Hippocampal formation (tissue), 2 donors: ENCODE measurements around the gene POU2F1.
A peak's percentile ranks its signal among the peaks of the same experiment; 100 is the strongest.

ENCODE experiments used
- DNase-seq, 2 donors: peaks; one replicate each; lab custom pipeline; 2025; lab: John Stamatoyannopoulos, UW

POU2F1 gene

GRCh38 chr1:167423684-167424619 lies 203.3 kb downstream of the POU2F1 start:
- no peak for DNase-seq

DNA sequence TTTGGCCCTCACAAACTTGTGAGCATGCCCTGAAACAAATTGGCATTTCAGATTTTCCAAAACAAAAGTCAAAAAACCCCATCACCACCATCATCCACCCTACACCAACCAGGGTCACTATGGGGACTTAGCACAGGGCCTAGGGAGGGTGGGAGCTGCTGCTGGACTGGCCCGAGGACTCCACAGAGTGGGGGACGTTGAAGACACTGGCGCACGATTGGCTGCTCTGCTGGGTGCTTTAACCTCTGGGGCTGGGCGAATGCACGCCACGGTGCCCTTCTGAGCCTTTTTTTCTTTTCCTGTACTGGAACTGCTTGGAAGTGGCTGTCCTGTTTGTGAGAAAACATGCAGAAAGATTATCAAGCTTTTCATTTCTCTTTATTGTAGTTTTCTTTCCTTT lies 204.8 kb downstream of the POU2F1 start:
- no peak for DNase-seq

GRCh38 chr1:167426716-167427115 lies 206.0 kb downstream of the POU2F1 start:
- DNase-seq = no peak

GRCh38 chr1:167427848-167428247 lies 207.2 kb downstream of the POU2F1 start:
- DNase-seq = no peak

- DNase-seq = no peak
These were observed 207.7 kb downstream of the POU2F1 start for GRCh38 chr1:167428395-167428794.

DNA sequence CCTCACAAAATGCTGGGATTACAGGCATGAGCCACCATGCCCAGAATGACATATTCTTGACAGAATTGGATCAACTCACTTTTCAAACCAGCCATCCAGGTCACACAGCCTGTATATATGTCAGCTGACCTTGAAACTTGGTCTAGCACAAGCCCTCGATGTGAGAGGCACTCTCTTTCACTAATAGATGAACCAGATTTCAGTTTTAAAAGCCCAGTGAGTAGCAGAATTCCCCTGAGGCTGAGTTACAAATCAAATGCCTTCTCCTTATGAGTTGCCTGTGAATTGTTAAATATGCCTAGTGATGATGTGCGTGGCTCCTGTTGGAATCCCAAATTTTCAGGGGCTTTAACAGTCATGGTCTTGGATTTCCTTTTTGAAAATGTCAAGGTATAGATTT lies 208.9 kb downstream of the POU2F1 start:
- no peak for DNase-seq

GRCh38 chr1:167430134-167430848 lies 209.6 kb downstream of the POU2F1 start:
- no peak for DNase-seq

- no peak for DNase-seq
These were observed 210.2 kb downstream of the POU2F1 start for GRCh38 chr1:167430849-167431242.

DNA sequence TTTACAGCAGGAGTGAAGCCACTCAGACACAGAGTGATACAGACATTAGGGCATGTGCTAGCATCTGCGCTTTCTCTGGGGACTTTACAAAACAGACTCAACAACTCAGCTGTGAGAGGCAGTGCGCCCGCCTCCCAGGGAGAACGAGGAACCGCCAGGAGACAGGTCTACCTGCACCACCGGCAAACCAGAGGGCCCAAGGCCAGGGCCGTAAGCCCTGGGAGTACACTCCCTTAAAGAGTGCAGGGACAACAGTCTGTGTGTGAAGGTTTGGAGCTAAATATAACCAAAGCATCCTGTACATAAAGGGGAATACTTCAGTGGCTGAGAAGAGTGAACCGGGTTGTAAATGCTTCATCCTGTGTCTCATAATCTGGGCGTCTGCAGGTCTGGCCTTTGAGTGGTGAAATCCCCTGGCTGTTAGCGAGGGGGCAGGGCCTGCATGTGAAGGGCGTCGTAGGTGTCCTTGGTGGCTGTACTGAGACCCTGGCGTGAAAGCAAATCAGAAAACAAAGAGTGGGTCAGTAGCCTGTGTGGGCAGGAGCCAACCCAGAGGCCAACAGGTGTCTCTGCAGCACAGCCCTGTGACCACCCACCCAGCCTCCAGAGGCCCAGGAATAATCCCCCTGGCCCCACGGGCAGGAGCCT lies 210.7 kb downstream of the POU2F1 start:
- no peak for DNase-seq

- DNase-seq = no peak
These were observed 211.4 kb downstream of the POU2F1 start for GRCh38 chr1:167431909-167432650.

GRCh38 chr1:167432780-167433179 lies 212.1 kb downstream of the POU2F1 start:
- no peak for DNase-seq

DNA sequence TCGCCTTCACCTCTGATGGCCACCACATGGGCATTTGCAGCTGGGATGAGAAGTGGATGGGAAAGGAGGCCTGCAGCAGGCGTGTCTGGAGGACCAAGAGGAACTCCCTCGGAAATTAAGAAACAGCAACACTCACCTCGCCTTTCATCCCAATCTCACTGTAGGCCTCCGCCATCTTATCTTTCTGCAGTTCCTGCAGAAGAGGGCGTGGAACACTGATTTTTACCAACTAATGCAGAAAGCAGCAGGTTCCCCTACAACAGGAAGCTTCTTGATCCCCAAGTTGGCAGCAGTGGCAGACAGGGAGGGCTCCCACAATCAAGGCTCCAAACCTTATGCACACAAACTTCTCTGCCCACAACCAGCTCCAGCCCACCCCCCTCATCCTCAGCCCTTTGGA lies 213.2 kb downstream of the POU2F1 start:
- no peak for DNase-seq

DNA sequence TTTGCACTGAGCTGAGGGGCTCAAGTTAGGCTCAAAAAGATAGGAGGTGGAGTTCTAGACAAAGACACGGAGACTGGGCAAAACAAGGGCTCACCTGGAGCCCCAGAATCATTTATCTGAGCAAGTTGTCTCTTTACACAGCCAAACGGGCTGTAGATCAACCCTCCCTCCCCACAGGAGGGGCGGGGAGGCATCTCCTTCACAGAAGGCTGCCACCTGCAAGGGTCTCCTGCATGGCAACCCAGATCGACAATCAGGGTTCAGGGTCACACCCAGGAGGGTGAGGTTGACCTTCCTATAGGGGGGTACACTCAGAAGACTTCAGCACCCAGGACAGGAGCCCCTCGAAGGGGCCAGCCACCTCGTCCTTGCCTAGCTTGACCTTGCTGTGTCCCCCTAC lies 213.6 kb downstream of the POU2F1 start:
- DNase-seq = no peak

- no peak for DNase-seq
These were observed 214.8 kb downstream of the POU2F1 start for GRCh38 chr1:167435484-167435883.

DNA sequence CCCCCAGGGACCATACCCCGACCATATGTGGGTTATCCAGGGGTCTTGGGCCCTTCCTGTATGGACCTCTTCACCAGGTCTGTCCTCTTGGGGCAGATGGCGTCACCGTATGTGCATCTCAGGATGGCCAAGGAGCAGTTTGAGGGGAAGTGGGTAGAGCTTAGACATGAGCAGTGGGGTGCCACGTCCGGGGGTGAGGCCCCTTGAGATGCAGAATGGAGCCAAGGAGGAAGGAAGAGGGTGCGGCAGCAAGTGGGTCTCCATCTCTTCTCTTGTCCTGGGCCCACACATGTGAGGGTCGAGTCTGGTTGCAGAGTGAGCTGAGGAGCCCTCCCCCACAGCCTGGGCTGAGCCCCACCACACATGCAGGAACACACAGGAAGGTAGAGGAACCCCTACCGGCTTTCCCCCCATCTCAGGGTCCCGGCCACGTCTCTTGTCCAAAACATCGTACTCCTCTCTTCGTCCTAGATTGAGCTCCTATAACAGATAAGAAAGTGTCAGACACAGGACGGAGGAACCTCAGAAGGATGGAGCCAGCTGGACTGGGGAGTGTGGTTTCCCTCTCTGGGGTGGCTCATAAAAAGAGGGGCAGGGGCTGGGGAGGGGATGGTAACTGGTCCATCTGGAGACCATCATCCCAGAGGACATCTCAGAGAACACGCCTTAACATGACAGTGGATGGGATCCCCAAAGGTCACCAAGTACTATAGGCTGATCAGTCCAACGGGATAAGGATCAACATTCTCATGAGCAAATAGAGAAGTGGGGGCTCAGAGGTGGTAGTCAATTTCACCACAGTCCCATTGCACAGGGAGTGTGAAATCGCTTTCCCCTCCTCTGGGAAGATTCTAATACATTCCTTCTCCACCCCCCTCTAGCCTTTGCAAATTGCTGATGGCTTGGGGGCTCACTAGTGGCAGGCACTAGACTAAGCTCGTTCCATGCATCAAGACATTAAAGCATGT lies 217.8 kb downstream of the POU2F1 start:
- DNase-seq = no peak

GRCh38 chr1:167439301-167439988 lies 218.8 kb downstream of the POU2F1 start:
- DNase-seq = peak in 1 of 2 donors; percentile 15

DNA sequence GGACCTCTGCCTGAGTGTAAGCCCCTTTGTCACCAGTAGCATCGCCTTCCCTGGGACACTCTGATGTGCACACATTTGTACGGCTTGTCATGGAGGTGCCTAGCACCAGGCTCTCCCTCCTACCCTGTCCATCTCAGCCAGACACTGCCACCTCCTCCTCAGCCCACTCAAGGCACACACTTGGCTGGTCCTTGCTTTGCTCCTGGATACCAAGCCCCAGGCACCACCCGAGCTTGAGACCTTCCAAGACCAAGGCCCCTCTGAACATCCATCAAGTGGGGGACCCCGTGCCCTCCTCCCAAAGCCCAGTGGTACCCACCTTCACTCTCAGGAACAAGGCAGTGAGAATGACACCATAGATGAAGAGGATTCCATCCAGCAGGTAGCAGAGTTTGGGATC lies 219.7 kb downstream of the POU2F1 start:
- DNase-seq = no peak

DNA sequence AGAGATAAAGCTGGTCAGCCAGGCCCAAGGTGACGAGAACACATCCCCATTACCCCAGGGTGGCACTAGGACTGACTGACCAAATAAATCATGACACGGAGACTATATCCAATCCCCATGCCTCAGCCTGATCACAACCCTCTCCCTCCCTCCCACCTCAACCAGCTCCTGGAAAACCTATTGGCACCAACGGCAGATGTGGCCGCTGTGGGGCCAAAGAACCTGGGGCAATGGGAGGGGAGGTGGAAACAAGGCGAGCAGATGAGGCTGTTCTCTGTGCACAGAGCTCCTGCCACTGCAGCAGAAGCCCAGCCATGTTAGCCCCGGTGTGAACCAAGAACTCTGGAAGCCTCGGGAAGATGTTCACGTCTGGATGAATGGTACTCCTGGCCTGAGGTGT lies 220.1 kb downstream of the POU2F1 start:
- DNase-seq = no peak

- DNase-seq = no peak
These were observed 220.5 kb downstream of the POU2F1 start for GRCh38 chr1:167441222-167441621.
